Hepatocyte (in vitro differentiated cells): ENCODE measurements around the gene CEP76.

Source experiments
- CTCF ChIP-seq: fragments of 200-600 bp; sonication (generic); IDR thresholded peaks from 2 replicates; pipeline ENCODE4 v1.5.1; 2016; ENCODE audit warnings: antibody characterized with exemption, mild to moderate bottlenecking; ENCODE audit not compliant: poor library complexity
- EZH2 ChIP-seq: fragments of 200-600 bp; sonication (generic); IDR thresholded peaks from 2 replicates; pipeline ENCODE4 v1.6.1; 2016; ENCODE audit warnings: antibody characterized with exemption, mild to moderate bottlenecking, borderline replicate concordance

GRCh38 chr18:12722731-12723130 lies 20.2 kb upstream of the CEP76 start:
- TF ChIP-seq CTCF, result no peak
- no peak for TF ChIP-seq EZH2
